GM08714 (cell line): Measurements from ENCODE around the gene AFF3.

ENCODE experiments used
- H3K4me3 ChIP-seq: fragments of 200-500 bp; sonication (Bioruptor generic); 2 replicates; pipeline ENCODE4 v1.5.1; 2014; ENCODE audit warnings: mild to moderate bottlenecking, low read length, inconsistent platforms
- ZNF274 ChIP-seq: IDR thresholded peaks from 2 replicates; pipeline ENCODE4 v1.6.1; 2012; ENCODE audit warnings: mild to moderate bottlenecking, low read depth, low read length

Gene AFF3

GRCh38 chr2:99840831-99841230, 301.6 kb downstream of the AFF3 start:
- no peak for TF ChIP-seq ZNF274

DNA sequence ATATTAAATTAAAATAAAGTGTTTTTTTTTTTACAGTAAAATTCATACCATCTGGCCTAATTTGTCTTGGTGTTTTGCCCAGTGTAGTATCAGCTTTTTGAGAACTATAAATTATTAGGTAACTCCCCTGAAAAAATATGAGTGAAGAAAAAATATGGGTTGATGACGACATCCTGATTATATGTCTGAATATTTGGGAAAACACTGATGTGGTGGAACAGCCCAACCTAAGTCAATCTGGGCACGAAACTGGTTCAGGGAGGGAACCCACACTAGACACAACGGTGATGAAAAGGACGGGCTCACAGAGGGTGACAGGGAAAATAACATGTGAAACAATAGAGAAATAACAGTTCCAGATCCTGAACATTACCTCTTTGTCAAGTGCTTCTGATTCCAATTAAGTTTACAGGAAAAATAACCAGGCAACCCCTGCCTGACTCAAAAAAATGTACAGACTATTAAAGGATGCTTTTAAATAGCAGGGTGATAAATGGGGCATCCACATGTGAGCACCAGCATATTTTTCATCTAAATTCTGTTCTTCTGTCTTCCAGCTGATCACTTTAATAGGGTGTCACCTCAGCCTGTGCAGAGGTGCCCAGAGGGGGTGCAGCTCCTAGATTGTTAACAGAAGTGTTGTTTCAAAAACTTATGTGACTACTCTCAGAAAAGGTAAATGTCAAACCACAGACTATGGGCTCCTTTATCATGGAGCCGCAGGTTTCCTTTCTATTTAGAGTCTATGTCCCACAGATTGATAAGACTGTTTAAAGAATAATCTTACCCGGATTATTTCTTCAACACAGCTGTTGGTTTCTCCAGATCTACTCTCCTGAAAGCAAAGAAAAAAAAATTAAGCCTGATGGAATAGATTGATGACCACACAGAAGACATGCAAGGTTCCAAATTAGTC, 305.4 kb downstream of the AFF3 start:
- TF ChIP-seq ZNF274 = no peak
- H3K4me3 ChIP-seq = no peak overlapping the region

More at GRCh38 chr2:99840831-99841230, 301.6 kb downstream of the AFF3 start:
- no peak overlapping the region for H3K4me3 ChIP-seq

DNA sequence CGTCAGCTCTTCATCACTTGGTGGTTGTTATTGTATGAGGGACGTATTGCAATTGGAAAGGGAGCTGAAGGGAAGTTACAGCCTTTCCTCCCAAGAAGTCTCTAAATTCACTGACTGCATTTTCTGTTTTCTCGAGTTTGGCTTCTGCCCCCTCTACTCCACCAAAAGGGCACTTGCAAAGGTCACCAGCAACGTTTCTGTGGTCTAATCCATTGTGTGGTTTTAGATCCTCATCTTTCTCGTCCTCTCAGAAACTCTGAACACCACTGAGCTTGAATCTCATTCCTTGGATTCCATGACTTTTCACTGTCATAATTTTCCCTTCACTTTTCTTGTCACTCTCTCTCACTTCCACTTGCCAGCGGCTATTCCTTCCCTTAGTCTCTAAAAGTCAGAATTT, 308.0 kb downstream of the AFF3 start:
- TF ChIP-seq ZNF274 = no peak

GRCh38 chr2:99833586-99834201, 308.7 kb downstream of the AFF3 start:
- TF ChIP-seq ZNF274 = no peak
- H3K4me3 ChIP-seq = no peak overlapping the region

More for the DNA sequence above, 308.0 kb downstream of the AFF3 start:
- H3K4me3 ChIP-seq = no peak overlapping the region

DNA sequence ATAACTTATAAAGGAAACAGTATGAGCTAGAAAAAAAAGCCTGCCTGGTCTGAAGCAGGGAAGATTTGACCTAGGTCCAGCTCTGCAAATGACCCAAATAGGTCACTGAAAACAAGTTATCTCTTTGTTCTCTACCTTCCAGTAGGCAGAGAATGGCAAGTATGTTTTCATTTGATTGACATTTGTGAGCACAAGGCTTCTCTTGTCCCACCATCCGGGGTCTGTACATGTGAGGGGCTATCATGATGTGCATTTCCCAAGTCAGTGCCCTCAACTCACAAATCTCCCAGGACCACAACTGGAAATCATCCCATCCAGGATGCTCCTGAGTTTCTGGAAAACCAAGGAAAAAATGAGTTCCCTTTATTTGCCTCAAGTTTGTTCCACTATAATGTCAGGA, 309.5 kb downstream of the AFF3 start:
- no peak for TF ChIP-seq ZNF274

DNA sequence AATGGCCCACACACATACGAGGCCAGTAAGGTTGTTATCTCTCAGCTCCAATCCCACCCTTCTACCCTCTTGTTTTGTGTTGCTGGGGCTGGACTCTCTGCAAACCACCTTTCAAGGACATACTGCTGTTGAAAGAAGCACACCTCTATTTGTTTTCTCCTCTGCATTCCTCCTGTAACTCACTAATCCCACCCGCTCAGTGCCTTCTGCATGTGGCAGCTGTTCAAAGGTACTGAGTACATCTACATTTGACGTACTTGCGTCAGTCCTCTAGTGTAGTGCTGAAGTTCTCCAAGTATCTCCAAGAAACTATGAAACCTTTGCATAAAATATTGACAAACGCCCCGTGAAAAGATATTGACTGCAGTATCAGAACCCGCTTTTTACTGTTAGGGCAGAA, 310.6 kb downstream of the AFF3 start:
- H3K4me3 ChIP-seq = no peak overlapping the region
- TF ChIP-seq ZNF274 = no peak

More for the DNA sequence above, 309.5 kb downstream of the AFF3 start:
- H3K4me3 ChIP-seq = no peak overlapping the region

DNA sequence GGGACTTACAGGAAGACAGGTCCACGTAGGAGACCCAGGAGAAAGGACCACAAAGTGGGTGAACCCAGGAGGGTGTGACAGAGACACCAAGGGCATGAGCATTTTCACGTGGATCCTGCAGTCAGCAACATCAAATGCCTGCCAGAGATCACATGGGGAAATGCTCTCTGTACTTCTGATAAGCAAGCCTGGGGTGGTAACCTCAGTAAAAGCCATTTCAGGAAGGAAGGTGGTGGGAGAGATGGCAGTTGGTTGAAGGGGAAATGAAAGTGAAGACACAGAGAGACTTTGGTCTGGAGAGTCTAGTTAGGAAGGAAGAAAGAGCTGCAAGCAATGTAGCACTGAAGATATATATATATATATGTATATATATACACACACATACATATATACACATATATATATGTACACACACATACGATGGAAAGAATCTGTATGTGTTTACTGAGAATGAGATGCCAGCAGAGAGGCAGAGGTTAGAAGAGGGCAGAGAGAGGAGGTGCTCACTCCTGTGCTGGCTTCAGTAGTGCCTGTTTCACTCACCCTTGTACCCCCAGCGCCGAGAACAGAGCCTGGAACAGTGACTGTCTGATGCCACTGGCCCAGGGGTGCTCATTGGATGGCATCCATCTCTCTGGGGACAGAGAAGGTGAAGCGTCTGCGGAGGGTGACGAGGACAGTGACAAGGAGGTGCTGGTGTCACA, 314.9 kb downstream of the AFF3 start:
- TF ChIP-seq ZNF274 = no peak
- no peak overlapping the region for H3K4me3 ChIP-seq

DNA sequence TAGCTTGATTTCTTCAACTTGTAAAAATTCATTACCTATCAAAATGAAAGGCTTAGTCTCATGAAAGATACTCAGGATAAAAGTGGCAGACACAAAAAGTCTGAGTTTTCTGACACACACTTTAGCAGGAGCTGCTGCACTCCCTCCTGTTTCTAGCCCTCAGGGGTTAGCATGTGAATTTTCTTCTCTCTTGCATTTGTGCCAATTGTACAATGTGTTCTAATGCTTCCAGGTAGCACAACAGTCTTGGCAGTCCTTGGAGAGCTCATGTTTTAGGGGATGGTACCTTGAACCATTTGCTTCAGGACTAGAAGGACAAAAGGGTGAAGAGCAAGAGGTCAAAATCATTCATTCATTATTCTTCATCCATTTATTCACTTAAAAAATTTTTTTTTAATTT, 316.8 kb downstream of the AFF3 start:
- H3K4me3 ChIP-seq = no peak overlapping the region
- TF ChIP-seq ZNF274 = no peak

GRCh38 chr2:99824758-99825157, 317.6 kb downstream of the AFF3 start:
- TF ChIP-seq ZNF274 = no peak
- H3K4me3 ChIP-seq = no peak overlapping the region

- no peak for TF ChIP-seq ZNF274
- no peak overlapping the region for H3K4me3 ChIP-seq
These were observed 319.7 kb downstream of the AFF3 start for GRCh38 chr2:99822474-99823207.

DNA sequence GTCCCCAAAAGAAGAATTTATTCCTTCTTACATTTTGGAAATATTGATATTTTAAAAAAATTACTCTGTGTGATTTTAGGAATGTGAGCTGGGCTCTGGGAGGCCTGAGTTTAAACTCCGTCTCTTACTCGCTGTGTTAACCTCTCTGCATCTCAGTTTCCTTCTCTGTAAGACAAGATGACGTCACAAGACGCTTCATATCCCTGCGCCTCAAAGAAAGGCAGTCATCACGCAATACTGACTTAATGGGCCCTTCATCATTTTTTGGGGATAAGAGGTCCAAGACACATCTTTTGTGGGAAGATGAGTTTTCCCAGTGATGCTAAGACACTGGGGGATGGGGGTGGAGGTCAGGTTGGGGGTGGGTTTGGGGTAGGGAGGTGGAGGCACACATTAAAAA, 320.4 kb downstream of the AFF3 start:
- no peak overlapping the region for H3K4me3 ChIP-seq
- no peak for TF ChIP-seq ZNF274

GRCh38 chr2:99821572-99821971, 320.8 kb downstream of the AFF3 start:
- TF ChIP-seq ZNF274 = no peak
- no peak overlapping the region for H3K4me3 ChIP-seq

- TF ChIP-seq ZNF274 = no peak
These were observed 321.4 kb downstream of the AFF3 start for GRCh38 chr2:99821039-99821438.

DNA sequence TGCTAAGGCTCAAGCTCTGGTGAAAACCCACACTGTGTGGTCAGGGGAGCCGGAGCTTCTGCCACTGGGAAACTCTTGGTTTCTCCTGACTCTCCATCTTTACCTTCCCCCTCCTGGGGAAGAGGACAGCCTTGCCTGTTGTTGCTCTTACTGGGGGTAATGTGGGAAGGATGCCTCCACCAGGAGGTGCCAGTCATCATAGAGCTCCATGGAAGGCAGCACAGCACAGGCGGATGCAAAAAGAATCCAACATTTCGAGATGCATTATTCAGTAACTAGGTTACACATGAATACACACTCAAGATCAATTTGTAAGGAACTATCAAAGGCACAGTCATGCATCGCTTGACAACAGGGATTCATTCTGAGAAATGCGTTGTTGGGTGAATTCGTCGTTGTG, 322.6 kb downstream of the AFF3 start:
- H3K4me3 ChIP-seq = no peak overlapping the region
- TF ChIP-seq ZNF274 = no peak

More at GRCh38 chr2:99821039-99821438, 321.4 kb downstream of the AFF3 start:
- H3K4me3 ChIP-seq = no peak overlapping the region

GRCh38 chr2:99818842-99819241, 323.5 kb downstream of the AFF3 start:
- no peak for TF ChIP-seq ZNF274
- no peak overlapping the region for H3K4me3 ChIP-seq
